NCI-H187 (cell line): ENCODE measurements around the gene SOCS1.
"Not testable (repeated sequence)": the region's sequence is repeated elsewhere in the genome, so short reads cannot be mapped to it uniquely, and the experiment has no call there.

Experiments used
- DNase-seq, 2 experiments: peaks; one replicate each; lab custom pipeline; 2025; lab: John Stamatoyannopoulos, UW

The SOCS1 gene, protein sequence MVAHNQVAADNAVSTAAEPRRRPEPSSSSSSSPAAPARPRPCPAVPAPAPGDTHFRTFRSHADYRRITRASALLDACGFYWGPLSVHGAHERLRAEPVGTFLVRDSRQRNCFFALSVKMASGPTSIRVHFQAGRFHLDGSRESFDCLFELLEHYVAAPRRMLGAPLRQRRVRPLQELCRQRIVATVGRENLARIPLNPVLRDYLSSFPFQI

GRCh38 chr16:11255737-11256660 is at the start of gene SOCS1:
TSS of gene SOCS1 (minus strand) at chr16:11256204. CDS start at chr16:11255478, 726 bp downstream.
- DNase-seq, result peak; percentile 41 to 57

DNA sequence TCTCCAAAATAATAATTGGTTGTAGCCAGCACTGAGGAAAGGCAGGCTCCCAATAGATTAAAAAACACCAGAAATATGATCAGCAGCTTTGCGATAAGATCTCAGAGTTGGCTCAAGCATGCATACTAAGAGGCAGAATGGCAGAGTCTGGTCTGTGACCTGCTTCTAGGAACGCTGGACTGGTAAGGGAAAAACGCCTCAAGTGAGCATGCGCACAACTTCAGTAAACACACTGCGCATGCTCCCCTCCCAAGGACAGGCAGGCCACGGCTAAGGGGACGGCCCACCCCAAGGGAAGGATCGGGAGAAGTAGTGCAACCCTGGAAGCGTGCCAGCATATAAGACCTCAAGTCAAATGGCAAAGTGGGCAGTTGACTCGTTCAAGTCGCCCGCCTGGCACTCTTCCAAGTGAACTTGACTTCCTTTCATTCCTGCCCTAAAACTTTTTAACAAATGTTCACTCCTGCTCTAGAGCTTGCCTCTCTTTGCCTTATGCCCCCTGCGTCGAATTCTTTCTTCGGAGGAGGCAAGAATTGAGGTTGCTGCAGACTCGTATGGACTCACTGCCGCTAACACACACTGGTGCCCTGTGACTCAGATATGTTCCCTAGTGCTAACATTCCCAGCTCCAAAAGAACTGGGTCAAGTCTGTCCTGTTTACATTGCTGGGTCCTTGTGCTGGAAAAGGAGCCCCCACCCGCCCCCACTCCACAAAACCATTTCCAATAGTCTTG is 47.6 kb upstream of the SOCS1 start:
- DNase-seq, result no peak

DNA sequence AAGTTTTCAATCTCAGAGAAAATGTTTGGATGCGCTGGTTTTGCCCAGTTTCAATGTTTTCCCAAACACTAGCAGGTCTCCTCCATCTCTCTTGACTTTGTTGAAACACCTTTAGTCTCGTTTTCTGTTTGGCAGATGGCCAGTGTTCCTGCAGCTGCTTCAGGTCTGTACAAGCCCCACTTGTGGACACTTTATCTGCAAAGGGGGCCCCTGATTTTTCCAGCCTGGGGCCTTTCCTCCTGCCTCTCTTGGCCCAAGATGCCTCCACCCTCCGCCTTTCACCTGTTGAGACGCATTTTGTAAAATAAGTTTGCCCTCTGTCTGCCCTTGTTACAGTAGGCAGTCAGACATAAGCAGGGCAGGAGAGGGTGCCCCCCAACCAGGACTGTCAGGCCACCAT is 47.0 kb upstream of the SOCS1 start:
- peak; percentile 11 to 42 for DNase-seq

DNA sequence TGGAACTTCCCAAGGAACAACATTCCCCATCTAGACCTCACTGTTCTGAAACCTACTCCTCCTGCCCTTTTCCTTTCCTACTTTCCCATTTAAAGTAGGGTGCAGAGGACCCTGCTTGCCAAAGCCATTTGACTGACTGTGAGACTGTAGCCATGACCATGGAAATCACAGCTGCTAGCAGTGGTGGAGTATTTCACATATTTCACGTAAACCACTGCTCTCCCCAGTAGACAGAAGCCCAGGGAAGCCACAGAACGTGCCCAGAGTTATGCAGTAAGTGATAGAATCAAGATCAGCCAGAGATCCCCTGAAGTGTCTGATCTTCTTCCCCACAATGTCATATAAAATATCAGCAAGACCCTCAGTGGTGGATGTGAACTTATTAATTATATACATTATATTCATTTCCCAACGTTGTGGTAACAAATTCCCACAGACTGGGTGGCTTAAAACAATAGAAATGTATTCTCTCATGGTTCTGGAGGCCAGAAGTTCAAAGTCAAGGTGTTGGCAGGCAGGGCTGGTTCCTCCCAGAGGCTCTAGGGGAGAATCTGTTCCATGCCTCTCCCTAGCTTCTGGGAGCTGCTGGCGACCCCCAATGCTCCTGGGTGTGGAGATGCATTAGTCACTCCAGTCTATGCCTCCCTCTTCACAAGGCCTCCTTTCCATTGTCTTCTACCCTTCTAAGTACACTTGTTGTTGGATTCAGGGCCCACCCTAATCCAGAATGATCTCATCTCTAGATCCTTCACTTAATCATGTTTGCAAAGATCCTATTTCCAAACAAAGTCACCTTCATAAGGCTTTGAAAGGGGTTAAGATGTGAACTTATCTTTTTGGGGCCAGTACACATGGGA is 45.9 kb upstream of the SOCS1 start:
- DNase-seq, result no peak

GRCh38 chr16:11300560-11300892 is 44.5 kb upstream of the SOCS1 start:
- no peak for DNase-seq

DNA sequence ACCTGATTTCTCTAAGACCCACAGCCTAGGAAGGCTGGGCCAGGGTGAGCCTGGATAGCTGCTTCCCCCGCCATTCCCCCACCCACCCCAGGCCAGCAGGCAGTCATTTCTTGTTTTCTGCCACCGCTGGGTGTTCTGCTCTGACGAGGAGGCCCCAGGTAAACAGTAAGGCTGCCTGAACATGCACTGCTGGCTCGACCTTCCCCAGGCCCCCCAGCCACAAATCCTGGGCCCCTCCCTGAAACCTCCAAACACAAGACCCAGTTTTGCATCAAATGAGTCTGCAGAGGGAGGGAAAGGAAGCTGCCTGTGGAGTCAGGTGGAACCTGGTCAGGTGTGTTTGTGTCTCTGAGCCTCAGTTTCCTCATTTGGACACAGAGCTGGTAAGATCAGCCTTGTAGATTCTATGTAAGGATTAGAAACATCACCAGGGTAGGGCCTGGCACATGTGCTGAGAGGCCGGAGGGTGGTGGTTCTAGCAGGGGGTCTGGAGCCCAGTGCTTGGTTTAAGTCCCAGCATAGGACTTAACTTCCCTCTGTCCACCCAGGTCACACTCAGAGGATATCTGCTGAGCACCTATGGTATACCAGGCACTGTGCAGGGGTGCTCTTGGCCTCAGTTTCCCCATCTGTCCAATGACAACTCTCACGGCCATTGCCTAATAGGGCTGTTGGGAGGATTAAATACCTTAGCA is 44.0 kb upstream of the SOCS1 start:
- no peak for DNase-seq

GRCh38 chr16:11298950-11299547 is 43.0 kb upstream of the SOCS1 start:
- DNase-seq, result not testable (repeated sequence)

DNA sequence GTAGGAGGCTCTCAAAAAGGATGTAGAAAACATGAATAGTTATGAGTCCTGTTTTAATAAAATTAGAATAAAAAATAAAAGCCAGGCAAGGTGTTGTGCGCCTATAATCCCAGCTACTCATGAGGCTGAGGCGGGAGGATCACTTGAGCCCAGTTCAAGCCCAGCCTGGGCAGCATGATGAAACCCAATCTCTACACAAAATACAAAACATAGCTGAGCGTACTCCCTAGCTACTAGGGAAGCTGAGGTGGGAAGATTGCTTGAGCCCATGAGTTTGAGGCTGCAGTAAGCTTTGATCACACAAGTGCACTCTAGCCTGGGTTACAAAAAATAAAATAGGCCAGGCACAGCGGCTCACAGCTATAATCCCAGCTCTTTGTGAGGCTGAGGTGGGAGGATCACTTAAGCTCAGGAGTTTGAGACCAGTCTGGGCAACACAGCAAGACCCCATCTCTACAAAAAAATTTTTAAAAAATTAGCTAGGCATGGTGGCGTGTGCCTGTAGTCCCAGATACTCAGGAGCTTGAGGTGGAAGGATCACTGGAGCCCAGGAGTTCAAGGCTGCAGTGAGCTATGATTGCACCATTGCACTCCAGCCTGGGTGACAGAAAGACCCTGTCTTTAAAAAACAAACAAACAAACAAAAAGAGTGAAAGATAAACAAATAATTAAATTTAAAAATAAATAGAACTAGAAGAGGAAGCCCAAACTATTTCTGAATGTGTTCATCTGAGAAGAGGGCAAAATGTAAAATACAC is 42.3 kb upstream of the SOCS1 start:
- no peak for DNase-seq

- peak; percentile 22 to 73 for DNase-seq
These were observed 41.6 kb upstream of the SOCS1 start for GRCh38 chr16:11297492-11298142.

DNA sequence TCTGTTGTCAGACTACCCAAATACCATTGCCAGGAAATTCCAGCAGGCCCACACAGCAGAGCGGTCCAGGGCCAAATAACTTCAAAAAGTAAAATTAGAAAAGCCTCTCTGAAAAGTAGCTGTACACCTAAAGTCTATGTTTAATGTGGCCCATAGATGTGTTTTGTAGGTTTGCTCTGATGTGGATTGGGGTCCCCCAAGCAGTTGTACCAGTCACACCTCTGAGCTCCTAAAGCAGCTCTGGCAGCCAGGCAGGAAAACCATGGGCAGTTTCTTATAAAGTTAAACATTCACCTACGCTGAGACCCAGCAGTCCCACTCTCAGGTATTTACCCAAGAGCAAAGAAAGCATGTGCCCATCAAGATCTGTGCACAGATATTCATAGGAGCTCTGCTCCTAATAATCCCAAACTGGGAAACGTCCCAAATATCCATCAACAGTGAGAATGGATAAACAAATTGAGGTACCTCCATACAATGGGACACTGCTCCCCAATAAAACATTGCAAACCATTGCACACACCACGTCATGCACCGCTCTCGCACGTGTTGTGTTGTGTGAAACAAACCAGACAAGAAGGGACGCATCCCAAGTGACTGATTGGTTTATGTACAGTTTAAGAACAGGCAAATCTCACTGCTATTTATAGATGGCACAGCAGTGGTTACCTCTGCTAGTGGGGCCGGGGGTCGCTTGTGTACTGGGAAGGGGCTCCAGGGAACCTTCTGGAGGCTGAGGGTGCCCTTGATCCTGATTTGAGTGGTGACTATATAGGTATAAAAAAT is 40.9 kb upstream of the SOCS1 start:
- no peak for DNase-seq

DNA sequence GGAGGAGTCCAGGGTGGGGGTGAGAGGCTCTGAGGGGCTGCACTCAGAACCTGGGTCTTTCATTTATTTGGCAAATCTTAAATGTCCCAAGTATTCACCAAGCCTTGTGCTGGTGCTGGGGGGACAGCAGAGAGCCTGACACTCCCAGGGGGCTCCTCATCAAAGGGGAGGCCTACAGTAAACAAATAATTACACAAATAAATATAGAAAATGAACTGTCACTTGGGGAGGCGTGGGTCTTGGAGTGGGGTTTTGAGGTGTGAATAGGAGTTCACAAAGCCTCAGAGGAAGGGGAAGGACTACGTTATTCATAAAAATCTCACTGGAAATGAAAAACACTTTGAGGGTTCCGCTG is 40.3 kb upstream of the SOCS1 start:
- DNase-seq, result no peak

DNA sequence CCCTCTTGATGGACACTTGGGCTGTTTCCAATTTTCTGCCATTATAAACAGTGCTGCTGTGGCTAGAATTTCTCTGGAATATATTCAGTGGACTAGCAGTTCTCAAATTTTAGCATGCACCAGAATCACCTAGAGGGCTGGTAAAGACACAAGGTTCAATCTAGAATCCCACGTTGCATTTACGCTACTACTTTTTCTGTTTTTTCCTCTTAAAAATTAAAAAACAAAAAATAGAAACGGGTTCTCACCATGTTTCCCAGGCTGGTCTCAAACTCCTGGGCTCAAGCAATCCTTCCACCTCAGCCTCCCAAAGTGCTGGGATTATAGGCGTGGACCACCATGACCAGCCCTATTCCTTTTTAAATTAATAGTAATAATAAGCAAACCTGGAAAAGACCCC is 39.7 kb upstream of the SOCS1 start:
- no peak for DNase-seq

DNA sequence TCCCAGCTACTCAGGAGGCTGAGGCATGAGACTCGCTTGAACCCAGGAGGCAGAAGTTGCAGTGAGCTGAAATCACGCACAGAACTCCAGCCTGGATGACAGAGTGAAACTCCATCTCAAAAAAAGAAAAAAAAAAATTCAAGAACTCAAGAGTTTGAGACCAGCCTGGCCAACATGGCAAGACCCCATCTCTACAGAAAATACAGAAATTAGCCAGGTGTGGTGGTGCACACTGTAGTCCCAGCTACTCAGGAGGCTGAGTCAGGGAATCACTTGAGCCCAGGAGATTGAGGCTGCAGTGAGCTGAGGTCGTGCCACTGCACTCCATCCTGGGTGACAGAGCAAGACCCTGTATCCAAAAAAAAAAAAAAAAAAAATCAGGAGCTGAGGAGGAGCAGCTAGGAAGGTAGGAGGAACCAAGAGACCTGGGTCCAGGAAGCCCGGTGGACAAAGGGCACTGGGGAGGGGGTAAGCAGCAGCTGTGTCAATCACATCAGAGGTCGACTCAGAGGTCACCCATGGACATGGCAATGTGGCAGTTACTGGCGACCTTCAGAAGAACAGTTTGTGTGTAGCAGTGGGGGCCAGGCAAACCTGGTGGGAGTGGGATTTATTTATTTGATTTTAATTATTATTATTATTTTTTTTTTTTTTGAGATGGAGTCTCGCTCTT is 36.2 kb upstream of the SOCS1 start:
- DNase-seq, result no peak

- DNase-seq, result no peak
These were observed 35.2 kb upstream of the SOCS1 start for GRCh38 chr16:11291091-11291703.

GRCh38 chr16:11290102-11290893 is 34.3 kb upstream of the SOCS1 start:
- no peak for DNase-seq

DNA sequence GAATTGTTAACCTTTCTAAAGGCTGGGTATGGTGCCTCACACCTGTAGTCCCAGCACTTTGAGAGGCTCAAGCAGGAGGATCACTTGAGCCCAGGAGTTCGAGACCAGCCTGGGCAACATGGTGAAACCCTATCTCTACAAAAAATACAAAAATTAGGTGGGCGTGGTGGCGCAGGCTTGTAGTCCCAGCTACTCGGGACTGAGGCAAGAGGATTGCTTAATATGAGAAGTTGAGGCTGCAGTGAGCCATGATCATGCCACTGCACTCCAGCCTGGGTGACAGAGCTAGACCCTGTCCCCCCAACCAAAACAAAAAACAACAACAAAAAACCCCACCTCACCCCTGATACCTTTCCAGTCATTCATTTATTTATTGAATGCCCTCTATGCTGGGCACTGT is 33.7 kb upstream of the SOCS1 start:
- not testable (repeated sequence) for DNase-seq

DNA sequence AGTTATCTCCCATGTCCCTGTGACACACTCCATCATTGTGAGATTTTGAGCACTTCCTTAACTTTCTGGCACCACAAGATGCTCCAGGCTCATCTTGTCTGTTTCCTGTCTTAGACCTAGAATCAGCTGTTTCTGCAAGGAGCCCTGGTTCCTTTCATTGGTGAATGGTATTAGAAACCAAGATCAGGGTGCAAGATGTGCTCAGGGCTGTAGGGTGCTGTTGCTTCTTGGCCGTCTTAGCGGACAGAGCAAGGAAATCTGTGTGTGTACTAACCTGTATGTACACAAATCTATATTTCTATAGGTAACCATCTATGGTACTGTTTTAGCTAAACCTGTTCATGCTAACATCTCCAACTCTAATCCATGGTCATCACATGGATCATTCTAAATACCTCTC is 33.2 kb upstream of the SOCS1 start:
- DNase-seq, result no peak
